Neural cell (in vitro differentiated cells): ENCODE measurements around the gene MEGF9. TPM values are rescaled to one million over a fixed set of nuclear protein-coding genes. Genes with fewer than 3 reads are reported as not detected.

Experiments
- H2AFZ ChIP-seq: fragments of 200-600, 300-800 bp; sonication (generic), shearing (Covaris generic); 2 replicates; pipeline ENCODE4 v1.6.0; 2014; ENCODE audit warnings: low read depth, mild to moderate bottlenecking, antibody characterized with exemption, low read length, moderate library complexity
- H3F3A ChIP-seq: fragments of 200-600 bp; shearing (Covaris generic); 2 replicates; pipeline ENCODE4 v1.6.1; 2016; ENCODE audit warnings: mild to moderate bottlenecking, moderate library complexity, mixed read lengths, antibody characterized with exemption, low read length; ENCODE audit not compliant: insufficient read depth, poor library complexity, severe bottlenecking
- H3K27ac ChIP-seq: fragments of 200-600, 300-800 bp; sonication (generic), shearing (Covaris generic); 2 replicates; pipeline ENCODE4 v1.5.1; 2014; ENCODE audit warnings: mild to moderate bottlenecking, low read length, moderate library complexity
- H3K27me3 ChIP-seq: fragments of 300-800, 200-600 bp; sonication (generic), shearing (Covaris generic); 2 replicates; pipeline ENCODE4 v1.6.0; 2014; ENCODE audit warnings: mild to moderate bottlenecking, low read depth, low read length, moderate library complexity; ENCODE audit not compliant: insufficient read depth
- H3K36me3 ChIP-seq: fragments of 300-800, 200-600 bp; sonication (generic), shearing (Covaris generic); 2 replicates; pipeline ENCODE4 v1.5.1; 2014; ENCODE audit warnings: mild to moderate bottlenecking, antibody characterized with exemption, low read length, moderate library complexity; ENCODE audit not compliant: insufficient read depth
- H3K4me2 ChIP-seq: fragments of 300-800, 200-600 bp; sonication (generic), shearing (Covaris generic); 2 replicates; pipeline ENCODE4 v1.6.0; 2014; ENCODE audit warnings: mild to moderate bottlenecking, low read length
- H3K4me3 ChIP-seq: fragments of 300-800, 200-600 bp; sonication (generic), shearing (Covaris generic); 2 replicates; pipeline ENCODE4 v1.5.1; 2014; ENCODE audit warnings: mild to moderate bottlenecking, low read length, moderate library complexity
- H3K79me2 ChIP-seq: fragments of 200-600 bp; shearing (Covaris generic); replicated peaks from 2 replicates; pipeline ENCODE4 v1.6.0; 2014; ENCODE audit warnings: mild to moderate bottlenecking, low read length, moderate library complexity; ENCODE audit not compliant: insufficient read depth
- H3K9ac ChIP-seq: fragments of 300-800, 200-600 bp; sonication (generic), shearing (Covaris generic); 2 replicates; pipeline ENCODE4 v1.6.1; 2016; ENCODE audit warnings: mild to moderate bottlenecking, low read length, mixed read lengths
- H3K9me2 ChIP-seq: fragments of 200-600 bp; shearing (Covaris generic); 2 replicates; pipeline ENCODE4 v1.6.1; 2016; ENCODE audit warnings: mild to moderate bottlenecking, low read length, mixed read lengths; ENCODE audit not compliant: insufficient read depth
- H3K9me3 ChIP-seq: fragments of 200-600, 300-800 bp; sonication (generic), shearing (Covaris generic); 2 replicates; pipeline ENCODE4 v1.6.1; 2016; ENCODE audit warnings: mild to moderate bottlenecking, mixed run types, low read length, moderate library complexity, mixed read lengths
- H4K20me1 ChIP-seq: fragments of 200-600 bp; shearing (Covaris generic); 2 replicates; pipeline ENCODE4 v1.6.1; 2016; ENCODE audit warnings: mild to moderate bottlenecking, mixed run types; ENCODE audit not compliant: insufficient read depth
- CTCF ChIP-seq: fragments of 450-650 bp; IDR thresholded peaks from 2 replicates; pipeline ENCODE4 v1.5.1; 2014; ENCODE audit warnings: antibody characterized with exemption, mild to moderate bottlenecking, moderate library complexity; ENCODE audit not compliant: poor library complexity, severe bottlenecking
- EP300 ChIP-seq: fragments of 450-650 bp; conservative IDR thresholded peaks from 2 replicates; pipeline ENCODE4 v1.6.1; 2014; ENCODE audit warnings: antibody characterized with exemption, mild to moderate bottlenecking, moderate library complexity; ENCODE audit not compliant: poor library complexity, severe bottlenecking
- EZH2 ChIP-seq: fragments of 200-600, 300-800 bp; shearing (Covaris generic), sonication (generic); IDR thresholded peaks from 2 replicates; pipeline ENCODE4 v1.6.1; 2014; ENCODE audit warnings: antibody characterized with exemption, low read length, borderline replicate concordance, mild to moderate bottlenecking; ENCODE audit not compliant: insufficient read depth, poor library complexity, severe bottlenecking
- MXI1 ChIP-seq: fragments of 450-650 bp; conservative IDR thresholded peaks from 2 replicates; pipeline ENCODE4 v1.6.1; 2014; ENCODE audit warnings: antibody characterized with exemption, mild to moderate bottlenecking; ENCODE audit not compliant: poor library complexity, severe bottlenecking
- POLR2AphosphoS5 ChIP-seq: IDR thresholded peaks from 2 replicates; pipeline ENCODE4 v1.6.1; 2012
- RAD21 ChIP-seq: fragments of 450-650 bp; conservative IDR thresholded peaks from 2 replicates; pipeline ENCODE4 v1.6.1; 2014; ENCODE audit warnings: antibody characterized with exemption, mild to moderate bottlenecking, moderate library complexity
- REST ChIP-seq: IDR thresholded peaks from 2 replicates; pipeline ENCODE4 v1.6.1; 2012; ENCODE audit warnings: borderline replicate concordance
- SMC3 ChIP-seq: fragments of 450-650 bp; conservative IDR thresholded peaks from 2 replicates; pipeline ENCODE4 v1.6.1; 2014; ENCODE audit warnings: antibody characterized with exemption, mild to moderate bottlenecking, moderate library complexity; ENCODE audit not compliant: poor library complexity
- TAF1 ChIP-seq: IDR thresholded peaks from 2 replicates; pipeline ENCODE4 v1.6.1; 2012; ENCODE audit warnings: low read depth
- polyA plus RNA-seq: library from polyadenylated mRNA; depleted of rRNA; stranded (reverse); fragments of >200 nt; gene quantifications from 2 replicates; pipeline ENCODE4 v1.2.3, GENCODE V29; 2014

Gene MEGF9
- polyA plus RNA-seq, 1 donor from 2014 or later: 35.0 TPM

GRCh38 chr9:120725907-120726306 is 11.6 kb upstream of the MEGF9 start:
- Histone ChIP-seq H4K20me1 (no peaks in the 10 kb centered on the region), H2AFZ (no peak overlapping the region), H3K79me2 (no peaks in the 10 kb centered on the region), H3K4me2 (no peak overlapping the region), H3K36me3 (no peaks in the 10 kb centered on the region), H3K9me2 (no peaks in the 10 kb centered on the region), H3K4me3 (no peak overlapping the region), H3K27ac (no peak overlapping the region), H3F3A (no peaks in the 10 kb centered on the region), H3K9ac (no peak overlapping the region), H3K27me3 (no peaks in the 10 kb centered on the region), H3K9me3 (no peaks in the 10 kb centered on the region)
- TF ChIP-seq SMC3 (no peak), CTCF (no peak), EP300 (no peak), POLR2AphosphoS5 (no peak), EZH2 (no peak), MXI1 (no peak), REST (no peak), TAF1 (no peak)

GRCh38 chr9:120724757-120725400 is 10.6 kb upstream of the MEGF9 start:
- H3K9ac ChIP-seq: no peak overlapping the region
- no peaks in the 10 kb centered on the region for H3K9me3 ChIP-seq
- no peak overlapping the region for H2AFZ ChIP-seq
- no peaks in the 10 kb centered on the region for H3K27me3 ChIP-seq
- H3K4me2 ChIP-seq: no peak overlapping the region
- no peaks in the 10 kb centered on the region for H3F3A ChIP-seq
- no peak overlapping the region for H3K27ac ChIP-seq
- no peaks in the 10 kb centered on the region for H3K36me3 ChIP-seq
- H3K9me2 ChIP-seq: no peaks in the 10 kb centered on the region
- H3K79me2 ChIP-seq: no peaks in the 10 kb centered on the region
- no peak overlapping the region for H3K4me3 ChIP-seq
- no peaks in the 10 kb centered on the region for H4K20me1 ChIP-seq
- no peak for TF ChIP-seq REST
- TF ChIP-seq EP300: no peak
- no peak for TF ChIP-seq MXI1
- no peak for TF ChIP-seq EZH2
- TF ChIP-seq POLR2AphosphoS5: no peak
- no peak for TF ChIP-seq TAF1
- TF ChIP-seq SMC3: no peak
- TF ChIP-seq CTCF: no peak
- TF ChIP-seq RAD21: no peak
